Loucy (cell line): ENCODE results near the gene C1QL2.
A peak's percentile ranks its signal among the peaks of the same experiment; 100 is the strongest.

Experiments
- H2AFZ ChIP-seq: fragments of 200-600 bp; sonication (generic); 2 replicates; pipeline ENCODE4 v1.6.0; 2016; ENCODE audit warnings: antibody characterized with exemption, mild to moderate bottlenecking, low read length, moderate library complexity
- H3F3A ChIP-seq: fragments of 200-600 bp; 2 replicates; pipeline ENCODE4 v1.6.0; 2016; ENCODE audit warnings: antibody characterized with exemption, low read depth, mild to moderate bottlenecking
- H3K27me3 ChIP-seq: fragments of 200-600 bp; sonication (generic); 2 replicates; pipeline ENCODE4 v1.6.1; 2014; ENCODE audit warnings: low read length, mild to moderate bottlenecking; ENCODE audit not compliant: insufficient read depth, poor library complexity, severe bottlenecking
- H3K36me3 ChIP-seq: fragments of 200-600 bp; sonication (generic); 2 replicates; pipeline ENCODE4 v1.6.1; 2016; ENCODE audit warnings: low read length; ENCODE audit not compliant: insufficient read depth
- H3K4me1 ChIP-seq: fragments of 200-600 bp; sonication (generic); 2 replicates; pipeline ENCODE4 v1.5.1; 2014; ENCODE audit warnings: low read length, mild to moderate bottlenecking; ENCODE audit not compliant: insufficient read depth, poor library complexity, severe bottlenecking
- H3K4me2 ChIP-seq: fragments of 200-600 bp; sonication (generic); 2 replicates; pipeline ENCODE4 v1.6.0; 2014; ENCODE audit warnings: antibody characterized with exemption, low read length, low read depth, mild to moderate bottlenecking; ENCODE audit not compliant: poor library complexity, severe bottlenecking
- H3K4me3 ChIP-seq: fragments of 200-600 bp; sonication (generic); 2 replicates; pipeline ENCODE4 v1.5.1; 2014; ENCODE audit warnings: low read length, mild to moderate bottlenecking, mixed read lengths; ENCODE audit not compliant: poor library complexity, severe bottlenecking
- H3K79me2 ChIP-seq: fragments of 200-600 bp; sonication (generic); 2 replicates; pipeline ENCODE4 v1.6.1; 2014; ENCODE audit warnings: low read length; ENCODE audit not compliant: insufficient read depth
- H3K9ac ChIP-seq: fragments of 200-600 bp; sonication (generic); 2 replicates; pipeline ENCODE4 v1.6.0; 2014; ENCODE audit warnings: mild to moderate bottlenecking, low read depth, low read length, moderate library complexity; ENCODE audit not compliant: poor library complexity, severe bottlenecking
- H3K9me2 ChIP-seq: fragments of 200-600 bp; sonication (generic); replicated peaks from 2 replicates; pipeline ENCODE4 v1.6.1; 2016; ENCODE audit warnings: low read depth, low read length, mixed read lengths
- H3K9me3 ChIP-seq: fragments of 200-600 bp; sonication (generic); 2 replicates; pipeline ENCODE4 v1.6.1; 2014; ENCODE audit warnings: mild to moderate bottlenecking, antibody characterized with exemption, low read length, low read depth; ENCODE audit not compliant: insufficient read depth
- H4K20me1 ChIP-seq: fragments of 200-600 bp; sonication (generic); 2 replicates; pipeline ENCODE4 v1.6.0; 2014; ENCODE audit warnings: antibody characterized with exemption, low read length, mild to moderate bottlenecking; ENCODE audit not compliant: insufficient read depth, poor library complexity, severe bottlenecking
- CTCF ChIP-seq: fragments of 200-600 bp; sonication (generic); conservative IDR thresholded peaks from 2 replicates; pipeline ENCODE4 v1.5.1; 2014; ENCODE audit warnings: mild to moderate bottlenecking, antibody characterized with exemption, low read length
- EZH2phosphoT487 ChIP-seq: fragments of 200-600 bp; IDR thresholded peaks from 2 replicates; pipeline ENCODE4 v1.6.1; 2018; ENCODE audit warnings: antibody characterized with exemption, mild to moderate bottlenecking, moderate library complexity, borderline replicate concordance

C1QL2 gene

GRCh38 chr2:119173556-119174060 lies 15.1 kb upstream of the C1QL2 start:
- Histone ChIP-seq H2AFZ (no peak overlapping the region), H3K4me1 (no peaks in the 10 kb centered on the region), H3F3A (no peaks in the 10 kb centered on the region), H3K4me3 (no peak overlapping the region), H3K27me3 (no peaks in the 10 kb centered on the region), H3K36me3 (no peaks in the 10 kb centered on the region), H3K4me2 (no peak overlapping the region), H3K9me2 (no peaks in the 10 kb centered on the region), H3K9me3 (no peaks in the 10 kb centered on the region), H3K79me2 (no peaks in the 10 kb centered on the region), H3K9ac (no peak overlapping the region), H4K20me1 (no peaks in the 10 kb centered on the region)
- TF ChIP-seq CTCF (no peak), EZH2phosphoT487 (no peak)

- H2AFZ ChIP-seq: no peak overlapping the region
- H3K4me3 ChIP-seq: no peak overlapping the region
- H4K20me1 ChIP-seq: no peaks in the 10 kb centered on the region
- H3K9ac ChIP-seq: no peak overlapping the region
- no peak overlapping the region for H3K4me2 ChIP-seq
- H3K9me3 ChIP-seq: no peaks in the 10 kb centered on the region
- no peaks in the 10 kb centered on the region for H3K36me3 ChIP-seq
- H3K27me3 ChIP-seq: no peaks in the 10 kb centered on the region
- TF ChIP-seq EZH2phosphoT487 (no peak), CTCF (no peak)
- H3F3A ChIP-seq: no peaks in the 10 kb centered on the region
- H3K9me2 ChIP-seq: no peaks in the 10 kb centered on the region
- no peaks in the 10 kb centered on the region for H3K79me2 ChIP-seq
- no peaks in the 10 kb centered on the region for H3K4me1 ChIP-seq
Observed at GRCh38 chr2:119170504-119170903, 12.0 kb upstream of the C1QL2 start.

- no peaks in the 10 kb centered on the region for H3K27me3 ChIP-seq
Observed at GRCh38 chr2:119169717-119170116, 11.2 kb upstream of the C1QL2 start.

More at GRCh38 chr2:119169717-119170116, 11.2 kb upstream of the C1QL2 start:
- Histone ChIP-seq H3K4me3 (no peak overlapping the region), H3K9me2 (no peaks in the 10 kb centered on the region), H3K9ac (no peak overlapping the region), H3K9me3 (no peaks in the 10 kb centered on the region), H4K20me1 (no peaks in the 10 kb centered on the region), H2AFZ (no peak overlapping the region), H3F3A (no peaks in the 10 kb centered on the region), H3K79me2 (no peaks in the 10 kb centered on the region), H3K36me3 (no peaks in the 10 kb centered on the region), H3K4me2 (no peak overlapping the region), H3K4me1 (no peaks in the 10 kb centered on the region)
- TF ChIP-seq EZH2phosphoT487: no peak
- peak; percentile 31; the same call in 1 of the 2 replicates for TF ChIP-seq CTCF
